HG02623 (cell line): Measurements from ENCODE around the gene FGF6.
"Not testable (repeated sequence)": the region's sequence is repeated elsewhere in the genome, so short reads cannot be mapped to it uniquely, and the experiment has no call there.

Experiments used
- ATAC-seq: cut with Tn5 transposase; IDR thresholded peaks from one replicate; pipeline ENCODE4 v1.9.1; 2021; ENCODE audit warnings: moderate library complexity; ENCODE audit not compliant: unreplicated experiment

Gene FGF6

GRCh38 chr12:4445156-4446101 lies at the start of gene FGF6:
FGF6 (minus strand) TSS chr12:4445815; CDS start chr12:4445570, 245 bp downstream.
- no peak for ATAC-seq

DNA sequence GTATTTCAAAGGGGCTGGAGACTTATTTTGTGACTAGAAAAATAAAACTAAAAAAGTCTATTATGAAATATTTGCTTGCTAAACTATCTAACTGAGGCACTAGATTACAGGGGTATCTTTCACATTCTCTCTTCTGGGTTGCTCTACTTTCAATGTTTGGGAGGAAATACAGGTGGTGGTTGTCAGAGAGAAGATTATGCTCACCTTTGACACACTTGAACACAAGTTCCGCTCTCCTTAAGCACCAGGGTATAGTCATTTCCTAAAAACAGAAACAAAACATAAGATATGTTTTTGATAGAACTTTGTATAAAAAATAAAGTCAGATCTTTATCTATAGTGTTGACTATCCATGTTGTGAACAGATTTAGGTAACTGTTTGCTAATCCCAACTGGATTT lies 45.4 kb upstream of the FGF6 start:
- no peak for ATAC-seq

GRCh38 chr12:4489556-4489955 lies 43.9 kb upstream of the FGF6 start:
- ATAC-seq = no peak

DNA sequence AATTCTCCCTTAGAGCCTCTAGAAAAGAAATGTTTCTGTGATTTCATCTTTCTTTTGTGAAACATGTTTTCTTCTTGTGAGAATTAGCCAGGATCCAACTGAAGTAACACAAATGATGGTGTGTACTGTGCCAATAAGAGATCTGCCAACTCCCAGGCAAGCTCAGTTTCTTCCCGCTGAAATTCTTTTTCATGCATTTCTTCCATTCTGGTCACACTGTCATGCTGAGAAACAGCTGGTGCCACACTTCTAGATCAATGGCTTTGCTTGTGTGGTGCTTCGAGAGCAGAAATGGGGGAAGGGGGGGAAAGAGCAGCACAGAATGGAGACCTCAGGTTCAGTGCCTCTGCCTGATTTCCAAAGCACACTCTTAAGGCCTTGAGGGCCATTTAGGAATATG lies 41.4 kb upstream of the FGF6 start:
- no peak for ATAC-seq

- ATAC-seq = no peak
Measured at GRCh38 chr12:4486049-4486699, 40.6 kb upstream of the FGF6 start.

GRCh38 chr12:4483885-4484823 lies 38.5 kb upstream of the FGF6 start:
- ATAC-seq = no peak

- ATAC-seq = no peak
Measured at GRCh38 chr12:4482936-4483335, 37.3 kb upstream of the FGF6 start.

- ATAC-seq = no peak
Measured at GRCh38 chr12:4478933-4479332, 33.3 kb upstream of the FGF6 start.

DNA sequence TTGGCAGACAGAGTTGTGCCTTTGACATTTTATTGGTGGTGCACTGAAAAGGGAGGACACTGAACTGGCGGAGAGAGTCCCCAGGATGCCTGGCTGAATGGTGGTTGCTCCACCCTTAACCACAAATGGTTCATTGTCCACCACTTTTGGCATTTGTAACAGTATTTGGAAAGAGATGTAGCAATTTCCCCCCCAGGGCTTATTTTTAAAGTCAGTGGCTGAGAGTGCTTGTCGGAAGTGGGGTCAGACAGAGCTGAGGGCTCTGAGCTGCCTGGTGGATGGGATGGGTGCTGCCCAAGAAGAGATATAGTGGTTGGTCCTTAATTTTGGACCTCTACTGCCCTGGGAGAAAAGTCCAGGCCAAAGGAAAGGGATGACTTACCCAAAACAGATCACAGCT lies 31.5 kb upstream of the FGF6 start:
- no peak for ATAC-seq

DNA sequence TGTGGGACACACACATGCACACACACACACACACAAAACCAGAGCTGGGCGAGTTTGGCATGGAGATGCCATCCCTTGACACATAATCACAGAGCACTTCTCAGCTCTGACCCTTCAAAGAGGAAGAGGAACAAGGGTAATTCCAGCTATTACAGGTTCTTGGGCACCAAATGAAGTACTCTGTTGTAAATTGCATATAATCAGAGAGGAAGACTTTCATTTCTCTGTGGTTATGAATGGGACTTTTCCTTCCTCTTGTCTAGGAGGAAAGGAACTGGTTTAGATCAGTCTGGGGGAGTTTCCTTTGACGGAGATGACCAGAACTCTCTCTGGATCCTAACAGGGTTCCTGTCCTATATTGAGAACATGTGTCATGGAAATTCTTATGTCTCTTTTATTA lies 26.4 kb upstream of the FGF6 start:
- ATAC-seq = no peak

DNA sequence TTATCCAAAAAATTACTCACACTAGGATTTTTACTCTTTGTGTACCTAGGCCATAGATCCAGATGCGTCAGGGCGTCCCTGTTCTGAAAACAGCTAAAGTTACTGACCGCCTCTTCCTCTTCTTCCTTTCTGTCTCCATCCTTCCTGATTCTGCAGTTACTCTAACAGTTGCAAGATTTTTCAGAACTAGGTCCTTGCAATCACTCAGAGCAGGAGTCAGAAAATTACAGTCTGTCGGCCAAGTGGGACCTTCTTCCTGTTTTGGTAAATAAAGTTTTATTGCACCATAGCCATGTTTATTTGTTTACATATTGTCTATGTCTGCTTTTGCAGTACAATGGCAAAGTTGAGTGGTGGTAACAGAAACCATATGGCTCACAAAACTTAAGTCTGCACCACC lies 25.6 kb upstream of the FGF6 start:
- no peak for ATAC-seq

GRCh38 chr12:4468994-4469393 lies 23.4 kb upstream of the FGF6 start:
- ATAC-seq = no peak

- ATAC-seq = no peak
Measured at GRCh38 chr12:4460761-4461160, 15.1 kb upstream of the FGF6 start.

DNA sequence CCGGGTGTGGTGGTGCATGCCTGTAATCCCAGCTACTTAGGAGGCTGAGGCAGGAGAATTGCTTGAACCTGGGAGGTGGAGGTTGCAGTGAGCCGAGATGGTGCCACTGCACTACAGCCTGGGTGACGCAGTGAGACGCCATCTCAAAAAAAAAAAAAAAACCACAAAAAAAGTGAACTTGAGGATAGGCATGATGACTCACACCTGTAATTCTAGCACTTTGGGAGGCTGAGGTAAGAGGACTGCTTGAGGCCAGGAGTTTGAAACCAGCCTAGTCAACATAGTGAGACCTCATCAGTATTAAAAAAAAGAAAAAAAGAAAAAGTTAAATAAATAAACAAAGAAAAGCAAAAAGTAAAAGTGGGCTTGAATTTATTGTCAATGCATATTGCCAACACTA lies 10.2 kb upstream of the FGF6 start:
- ATAC-seq = not testable (repeated sequence)

GRCh38 chr12:4454315-4454860 lies 8.8 kb upstream of the FGF6 start:
- no peak for ATAC-seq

DNA sequence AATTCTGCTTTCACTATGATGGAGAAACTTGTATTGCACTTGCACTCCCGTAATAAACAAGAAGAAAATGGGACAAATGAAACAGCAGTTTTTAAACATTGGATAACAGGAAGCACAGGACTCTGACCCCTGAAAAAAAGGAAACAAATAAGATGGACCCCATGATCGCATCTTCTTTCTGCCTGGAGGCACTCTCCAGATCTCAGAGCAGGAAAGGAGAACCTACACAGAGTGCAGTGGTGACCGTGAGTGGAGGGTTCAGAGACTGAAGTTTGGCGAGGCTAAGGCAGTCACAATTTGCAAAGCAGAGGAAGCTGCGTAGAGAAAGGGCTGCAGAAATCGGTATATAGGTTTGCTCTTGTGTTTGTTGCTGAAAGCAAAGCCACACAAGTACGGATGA lies 6.1 kb upstream of the FGF6 start:
- ATAC-seq = no peak

DNA sequence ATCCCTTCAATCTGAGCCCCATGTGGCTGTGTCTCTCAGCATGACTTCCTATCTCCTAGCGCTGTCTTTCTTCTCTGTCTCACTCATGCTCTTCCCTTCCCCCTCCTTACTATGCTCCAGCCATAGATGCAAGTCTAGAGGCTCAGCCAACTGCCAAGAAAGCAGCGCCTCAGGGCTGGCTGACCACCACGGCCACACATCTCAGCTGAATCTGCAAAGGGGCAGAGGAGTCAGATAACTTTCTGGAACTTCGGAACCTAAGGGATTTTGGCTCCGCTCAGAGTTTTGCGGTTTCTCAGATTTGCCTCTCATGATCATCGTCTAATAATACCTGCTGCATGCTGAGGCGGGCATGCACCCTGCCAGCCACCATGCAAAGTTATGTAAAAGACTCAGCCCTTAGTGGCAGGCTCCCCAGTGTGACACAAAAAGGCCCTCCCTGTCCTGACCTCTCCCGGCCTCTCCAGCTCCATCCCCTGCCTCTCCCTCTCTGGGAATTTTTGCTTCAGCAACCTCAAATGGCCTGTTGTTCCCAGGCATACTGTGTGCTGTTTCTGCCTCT lies 5.0 kb upstream of the FGF6 start:
- no peak for ATAC-seq

DNA sequence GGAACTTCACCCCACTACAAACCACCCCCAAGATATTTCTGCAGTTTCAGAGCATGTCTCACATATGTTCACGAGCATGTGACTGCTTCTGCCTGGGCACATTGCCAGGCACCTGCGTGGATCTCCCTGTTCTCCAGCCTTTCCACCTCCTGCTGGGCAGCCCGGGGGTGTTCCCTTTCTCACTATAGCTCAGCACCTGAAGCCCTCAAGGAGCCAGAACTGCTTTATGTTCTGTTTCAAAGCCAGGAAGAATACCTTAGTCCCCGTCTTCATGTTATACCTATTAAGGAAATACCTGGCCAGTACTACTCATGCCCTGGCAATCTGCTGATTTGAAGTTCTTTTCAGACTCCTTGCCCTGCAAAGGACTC lies 4.2 kb upstream of the FGF6 start:
- no peak for ATAC-seq

DNA sequence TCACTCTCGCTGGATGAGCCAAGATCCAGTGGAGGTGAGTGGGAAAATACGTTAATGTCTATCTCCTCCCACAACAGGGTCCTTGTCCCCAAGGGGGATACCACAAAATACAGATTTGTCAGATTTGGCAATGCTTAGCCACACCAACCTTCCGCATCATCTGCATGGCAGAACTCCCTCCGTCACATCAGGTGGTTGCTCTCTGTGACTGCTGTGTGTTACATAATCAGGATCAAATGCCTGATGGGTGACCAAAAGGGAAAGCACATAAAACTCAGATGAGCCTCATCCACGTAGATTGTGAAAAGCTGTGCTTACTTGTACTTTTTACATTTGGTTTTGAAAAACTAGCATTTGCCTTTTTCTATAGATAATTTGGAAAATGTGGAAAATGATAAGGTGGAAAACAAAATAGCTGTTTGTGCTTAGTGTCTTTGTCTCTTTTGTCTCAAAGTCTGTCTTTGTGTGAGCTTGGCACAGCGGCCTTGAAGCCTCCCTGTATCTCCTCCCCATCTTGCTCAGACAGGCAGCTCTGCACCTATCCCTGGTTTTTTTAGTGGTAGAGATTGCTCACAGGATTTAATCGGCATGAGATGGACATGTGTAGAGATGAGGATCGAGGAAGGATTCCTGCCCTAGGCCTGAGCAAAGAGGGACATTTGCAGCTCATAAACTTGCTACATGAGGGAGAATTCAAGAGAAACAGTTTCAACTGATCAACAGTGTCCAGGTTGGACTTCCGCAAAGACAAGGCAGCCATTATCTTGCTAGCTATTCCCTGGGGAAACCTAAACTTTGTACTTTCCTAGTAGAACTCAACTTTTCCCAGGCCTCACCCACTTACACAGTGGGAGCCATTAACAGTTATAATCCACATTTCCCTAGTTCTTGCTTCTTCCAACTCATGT lies 3.6 kb upstream of the FGF6 start:
- ATAC-seq = no peak
